Measurements from ENCODE around the gene PPT1. TPM values are rescaled to one million over a fixed set of nuclear protein-coding genes. Genes with fewer than 3 reads are reported as not detected.

Gene PPT1
- total RNA-seq, 4 donors from 2014 or later: 9.6 to 23.4 (median 11.6) TPM

DNA sequence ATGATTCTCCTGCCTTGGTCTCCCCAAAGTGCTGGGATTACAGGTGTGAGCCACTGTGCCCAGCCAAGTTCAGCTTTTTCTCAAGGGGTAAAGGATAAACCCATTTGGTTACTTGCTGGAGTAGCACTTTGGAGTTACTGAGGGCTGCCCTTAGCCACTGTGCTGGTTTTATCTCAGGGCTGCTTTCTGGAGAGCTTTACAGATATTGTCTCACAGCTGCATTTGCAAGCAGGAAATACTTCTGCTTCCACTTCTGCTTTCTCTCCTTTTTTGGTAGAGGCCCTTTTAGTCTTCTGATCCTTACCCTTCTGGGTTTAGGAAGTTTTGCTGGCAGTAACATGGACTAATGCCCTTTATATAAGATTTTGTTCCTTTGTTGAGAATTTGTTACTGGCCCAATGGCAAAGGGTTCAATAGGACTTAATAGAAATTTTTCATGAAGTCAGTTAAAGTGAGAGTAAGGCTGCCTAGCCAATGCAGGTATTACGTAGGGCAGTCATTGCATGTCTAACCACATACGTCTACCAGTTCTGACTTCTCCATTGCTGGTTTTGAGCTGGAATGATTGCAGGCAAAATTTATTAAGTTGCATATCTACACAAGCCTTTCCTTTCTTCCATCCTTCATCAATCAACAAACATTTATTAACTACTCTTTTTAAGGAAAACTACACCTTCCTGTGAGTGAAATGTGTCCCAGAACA is 32.1 kb downstream of the PPT1 start:
- no peak for TF ChIP-seq POLR2A (IDR thresholded peaks at IDR 0.05)
- TF ChIP-seq, protein P1, sequence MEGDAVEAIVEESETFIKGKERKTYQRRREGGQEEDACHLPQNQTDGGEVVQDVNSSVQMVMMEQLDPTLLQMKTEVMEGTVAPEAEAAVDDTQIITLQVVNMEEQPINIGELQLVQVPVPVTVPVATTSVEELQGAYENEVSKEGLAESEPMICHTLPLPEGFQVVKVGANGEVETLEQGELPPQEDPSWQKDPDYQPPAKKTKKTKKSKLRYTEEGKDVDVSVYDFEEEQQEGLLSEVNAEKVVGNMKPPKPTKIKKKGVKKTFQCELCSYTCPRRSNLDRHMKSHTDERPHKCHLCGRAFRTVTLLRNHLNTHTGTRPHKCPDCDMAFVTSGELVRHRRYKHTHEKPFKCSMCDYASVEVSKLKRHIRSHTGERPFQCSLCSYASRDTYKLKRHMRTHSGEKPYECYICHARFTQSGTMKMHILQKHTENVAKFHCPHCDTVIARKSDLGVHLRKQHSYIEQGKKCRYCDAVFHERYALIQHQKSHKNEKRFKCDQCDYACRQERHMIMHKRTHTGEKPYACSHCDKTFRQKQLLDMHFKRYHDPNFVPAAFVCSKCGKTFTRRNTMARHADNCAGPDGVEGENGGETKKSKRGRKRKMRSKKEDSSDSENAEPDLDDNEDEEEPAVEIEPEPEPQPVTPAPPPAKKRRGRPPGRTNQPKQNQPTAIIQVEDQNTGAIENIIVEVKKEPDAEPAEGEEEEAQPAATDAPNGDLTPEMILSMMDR (IDR thresholded peaks at IDR 0.05): no peak
- Histone ChIP-seq H3K27ac (peak overlapping the region; percentile 28 to 75 (median 42)), H3K4me3 (no peak overlapping the region), H3K4me1 (peaks cover 0 to 21% (median 14%) of the 10 kb centered on the region in 4 donors), H3K9me3 (no peaks in the 10 kb centered on the region), H3K36me3 (peaks cover 0 to 100% (median 0%) of the 10 kb centered on the region in 3 donors), H3K27me3 (no peaks in the 10 kb centered on the region)
- peak in 2 of 3 donors; percentile 45 to 60 for DNase-seq

- H3K27ac ChIP-seq: peak overlapping the region; percentile 34 to 76 (median 64)
- DNase-seq: no peak
- H3K36me3 ChIP-seq: peaks cover 0 to 57% (median 0%) of the 10 kb centered on the region in 3 donors
- H3K27me3 ChIP-seq: no peaks in the 10 kb centered on the region
- H3K9me3 ChIP-seq: no peaks in the 10 kb centered on the region
- TF ChIP-seq, protein P1 (IDR thresholded peaks at IDR 0.05): no peak
- no peak for TF ChIP-seq POLR2A (IDR thresholded peaks at IDR 0.05)
- peaks cover 0 to 58% (median 28%) of the 10 kb centered on the region in 4 donors for H3K4me1 ChIP-seq
- no peak overlapping the region for H3K4me3 ChIP-seq
These were observed 36.9 kb downstream of the PPT1 start for GRCh38 chr1:40059960-40060750.

GRCh38 chr1:40059338-40059959 is 37.6 kb downstream of the PPT1 start:
- DNase-seq: no peak
- H3K9me3 ChIP-seq: no peaks in the 10 kb centered on the region
- peaks cover 0 to 50% (median 0%) of the 10 kb centered on the region in 3 donors for H3K36me3 ChIP-seq
- H3K27me3 ChIP-seq: no peaks in the 10 kb centered on the region
- no peak for TF ChIP-seq POLR2A (IDR thresholded peaks at IDR 0.05)
- TF ChIP-seq, protein P1 (IDR thresholded peaks at IDR 0.05): peak in 1 of 6 experiments; percentile 6
- H3K4me3 ChIP-seq: no peak overlapping the region
- H3K4me1 ChIP-seq: peaks cover under 1 to 61% (median 25%) of the 10 kb centered on the region in 4 donors
- H3K27ac ChIP-seq: peak overlapping the region; percentile 34 to 76 (median 64)

DNA sequence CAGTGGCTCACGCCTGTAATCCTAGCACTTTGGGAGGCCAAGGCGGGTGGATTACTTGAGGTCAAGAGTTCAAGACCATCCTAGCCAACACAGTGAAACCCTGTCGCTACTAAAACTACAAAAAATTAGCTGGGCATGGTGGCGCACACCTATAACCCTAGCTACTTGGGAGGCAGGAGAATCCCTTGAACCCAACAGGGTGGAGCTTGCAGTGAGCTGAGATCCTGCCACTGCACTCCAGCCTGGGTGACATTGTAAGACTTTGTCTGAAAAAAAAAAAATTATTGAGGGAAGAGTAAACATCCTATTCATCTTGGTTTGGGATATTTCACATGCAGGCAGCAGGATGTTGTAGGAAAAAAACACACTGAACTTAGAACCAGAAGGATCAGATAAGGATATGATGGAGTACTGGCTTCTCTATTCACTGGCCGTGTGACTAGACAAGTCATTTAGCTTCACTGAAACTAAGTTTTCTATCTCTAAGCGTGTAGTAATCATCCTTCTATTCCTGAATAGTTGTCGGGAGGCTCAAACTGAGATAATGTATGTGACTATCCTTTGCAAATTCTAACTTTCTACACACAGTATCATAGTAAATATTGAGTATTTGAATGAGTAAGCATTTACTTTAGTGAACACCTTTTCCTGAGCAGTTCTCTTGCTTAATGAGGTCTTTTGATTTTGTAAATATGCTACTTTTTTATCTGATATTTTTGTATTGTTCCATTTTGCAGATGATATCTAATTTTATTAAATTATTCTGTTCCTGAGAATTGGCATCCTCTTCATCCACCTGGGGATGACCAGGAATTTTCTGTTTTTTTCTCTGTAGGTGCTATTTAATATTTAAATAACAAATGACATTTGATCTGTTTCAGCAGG is 38.4 kb downstream of the PPT1 start:
- H3K9me3 ChIP-seq: no peaks in the 10 kb centered on the region
- peaks cover 0 to 42% (median 0%) of the 10 kb centered on the region in 3 donors for H3K36me3 ChIP-seq
- H3K27me3 ChIP-seq: no peaks in the 10 kb centered on the region
- H3K4me3 ChIP-seq: no peak overlapping the region
- peaks cover 3 to 64% (median 21%) of the 10 kb centered on the region in 4 donors for H3K4me1 ChIP-seq
- TF ChIP-seq, protein P1 (IDR thresholded peaks at IDR 0.05): no peak
- peak overlapping the region; percentile 34 to 76 (median 64) for H3K27ac ChIP-seq
- no peak for DNase-seq

DNA sequence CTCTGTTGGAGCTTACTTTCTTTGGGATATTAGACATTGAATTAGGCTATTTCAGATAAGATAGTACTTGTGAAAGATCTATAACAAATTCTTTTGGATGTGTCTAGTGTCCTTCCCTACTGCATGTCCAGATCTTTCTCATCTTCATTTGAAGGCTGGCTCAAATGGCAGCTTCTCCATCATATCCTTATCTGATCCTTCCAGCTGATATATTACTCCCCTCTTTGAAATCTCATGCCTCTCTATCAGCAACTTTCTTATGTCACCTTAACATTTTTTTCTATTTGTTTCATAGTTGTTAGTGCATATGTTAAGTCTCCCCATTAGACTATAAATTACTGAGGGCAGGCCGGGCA is 39.0 kb downstream of the PPT1 start:
- Histone ChIP-seq H3K4me3 (no peak overlapping the region), H3K9me3 (no peaks in the 10 kb centered on the region), H3K36me3 (peaks cover 0 to 36% (median 0%) of the 10 kb centered on the region in 3 donors), H3K27me3 (no peaks in the 10 kb centered on the region), H3K27ac (peak overlapping the region; percentile 34 to 76 (median 60)), H3K4me1 (peaks cover 3 to 70% (median 21%) of the 10 kb centered on the region in 4 donors)
- no peak for TF ChIP-seq POLR2A (IDR thresholded peaks at IDR 0.05)
- DNase-seq: no peak
